Brain microvascular endothelial cell (primary cell): ENCODE results near the gene DTD2.

ENCODE experiments used
- DNase-seq: peaks from one replicate; pipeline ENCODE4 v3.0.0-alpha.2; 2020
- H3K27ac ChIP-seq: fragments of 250-450 bp; sonication (Bioruptor Pico); 2 replicates; pipeline ENCODE4 v1.5.1; 2020; ENCODE audit warnings: mild to moderate bottlenecking, moderate library complexity
- H3K27me3 ChIP-seq: fragments of 250-450 bp; sonication (Bioruptor Pico); replicated peaks from 2 replicates; pipeline ENCODE4 v1.5.1; 2020; ENCODE audit warnings: mild to moderate bottlenecking
- H3K36me3 ChIP-seq: fragments of 250-450 bp; sonication (Bioruptor Pico); replicated peaks from 2 replicates; pipeline ENCODE4 v1.5.1; 2020; ENCODE audit warnings: mild to moderate bottlenecking
- H3K4me3 ChIP-seq: 2 replicates; pipeline ENCODE4 v1.5.1; 2011; ENCODE audit warnings: low read depth, mild to moderate bottlenecking, control low read depth, low read length, moderate library complexity
- CTCF ChIP-seq: IDR thresholded peaks from 2 replicates; pipeline ENCODE4 v1.5.1; 2011; ENCODE audit warnings: low read depth, mild to moderate bottlenecking, moderate library complexity, low read length, control low read depth, inconsistent platforms; ENCODE audit errors: missing control alignments
- in situ Hi-C: cut with HindIII; loops from 2 replicates; pipeline ENCODE4 v1.10.0; 2017; ENCODE audit warnings: low sequenced_read_pairs, low pct_ligation_motif_present

The DTD2 gene

DNA sequence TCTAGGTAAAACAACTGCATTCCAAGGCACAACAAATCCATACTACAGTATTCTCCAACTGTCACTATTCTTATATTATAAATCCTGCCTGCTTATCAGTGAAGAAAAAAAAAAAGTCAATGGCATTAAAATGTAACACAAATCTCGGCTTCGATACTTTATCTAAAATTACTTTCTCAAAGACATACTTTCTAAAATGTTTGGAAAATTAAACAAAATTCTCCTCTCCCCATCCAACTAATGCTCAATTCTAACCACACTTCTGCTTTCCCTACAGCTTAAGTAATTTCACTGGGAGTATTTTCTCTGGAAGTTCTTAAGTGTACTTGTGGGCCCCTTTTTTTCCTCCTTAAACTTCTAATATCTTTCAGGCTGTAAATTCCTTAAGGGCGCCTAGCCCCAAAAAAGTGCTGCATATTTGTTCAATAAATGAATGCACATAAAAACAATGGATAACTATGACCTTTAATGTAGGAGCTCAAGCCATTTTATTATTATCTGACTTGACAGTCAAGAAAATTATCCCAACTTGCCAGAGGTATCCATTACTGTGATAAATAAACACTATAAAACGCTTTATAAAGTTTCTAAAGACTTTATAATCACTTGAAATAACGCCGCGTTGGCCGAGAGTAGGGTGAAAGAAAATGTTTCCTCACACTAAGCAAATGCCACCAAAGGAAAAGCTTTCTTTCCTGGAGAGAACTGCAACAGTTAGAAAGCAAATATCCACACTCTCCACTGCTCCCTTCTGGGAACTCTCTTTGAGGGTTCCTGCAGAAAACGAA lies 37.9 kb downstream of the DTD2 start:
- no peaks in the 10 kb centered on the region for H3K27me3 ChIP-seq
- in situ Hi-C loops = no loop called here
- H3K27ac ChIP-seq = peak overlapping the region; percentile 72
- no peak for TF ChIP-seq CTCF
- peak; percentile 18 for DNase-seq
- H3K36me3 ChIP-seq = no peaks in the 10 kb centered on the region
- peak overlapping the region; percentile 100 for H3K4me3 ChIP-seq

DNA sequence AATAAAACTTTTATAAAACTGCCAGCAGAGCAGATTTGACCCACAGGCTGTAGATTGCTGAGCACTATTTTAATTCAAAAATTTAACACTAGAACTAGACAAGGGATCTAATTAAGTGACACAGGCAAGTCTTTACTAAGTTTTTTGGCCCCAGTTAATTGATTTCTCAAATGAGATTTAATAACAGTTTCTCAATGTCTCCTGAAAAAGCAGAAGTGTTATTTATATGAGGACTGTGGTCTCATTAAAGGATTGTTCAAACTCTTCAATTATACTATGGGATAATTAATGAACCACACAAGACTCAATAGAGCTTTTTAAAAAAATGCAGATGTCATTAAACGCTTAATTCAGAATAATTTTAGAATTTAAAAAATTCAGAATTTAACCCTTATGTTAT lies 38.9 kb downstream of the DTD2 start:
- in situ Hi-C loops = no loop called here
- H3K27me3 ChIP-seq = no peaks in the 10 kb centered on the region
- DNase-seq = no peak
- no peak overlapping the region for H3K27ac ChIP-seq
- H3K36me3 ChIP-seq = no peaks in the 10 kb centered on the region
- H3K4me3 ChIP-seq = no peak overlapping the region
- TF ChIP-seq CTCF = no peak

GRCh38 chr14:31414190-31414833 lies 43.0 kb downstream of the DTD2 start:
- DNase-seq = no peak
- TF ChIP-seq CTCF = no peak
- Histone ChIP-seq H3K27me3 (no peaks in the 10 kb centered on the region), H3K36me3 (no peaks in the 10 kb centered on the region), H3K4me3 (no peak overlapping the region), H3K27ac (no peak overlapping the region)
- in situ Hi-C loops = no loop called here

DNA sequence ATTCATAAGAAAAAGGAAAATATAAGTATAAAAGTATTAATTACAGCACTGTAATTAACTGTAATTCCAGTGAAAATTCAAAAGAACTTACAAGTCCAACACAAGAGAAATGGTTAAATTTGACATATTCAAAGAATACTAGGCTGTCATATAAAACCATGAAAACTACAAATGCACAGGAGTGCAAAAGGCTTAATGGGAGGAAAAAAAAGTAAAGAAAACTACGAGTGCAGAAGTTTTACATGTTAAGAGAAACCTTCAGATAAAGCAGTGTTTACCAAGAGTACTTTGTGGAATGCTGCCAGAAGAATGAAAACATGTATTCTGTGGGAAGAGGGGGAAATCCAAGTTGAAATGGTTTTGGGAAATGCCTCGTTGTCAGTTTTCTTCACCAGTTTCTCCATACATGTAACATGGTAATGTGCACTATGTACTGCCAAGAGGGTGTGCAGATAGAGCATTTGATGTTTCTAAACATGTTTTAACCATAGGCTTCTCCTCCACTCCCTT lies 46.0 kb downstream of the DTD2 start:
- Histone ChIP-seq H3K27me3 (no peaks in the 10 kb centered on the region), H3K27ac (no peak overlapping the region), H3K4me3 (no peak overlapping the region), H3K36me3 (no peaks in the 10 kb centered on the region)
- no peak for DNase-seq
- in situ Hi-C loops = no loop called here
- no peak for TF ChIP-seq CTCF

- Histone ChIP-seq H3K36me3 (no peaks in the 10 kb centered on the region), H3K4me3 (no peak overlapping the region), H3K27me3 (no peaks in the 10 kb centered on the region), H3K27ac (no peak overlapping the region)
- no peak for DNase-seq
- no peak for TF ChIP-seq CTCF
- in situ Hi-C loops = no loop called here
Observed at GRCh38 chr14:31410048-31410650, 47.2 kb downstream of the DTD2 start.
